ENCODE measurements around the gene PLS1. TPM values are rescaled to one million over a fixed set of nuclear protein-coding genes. Genes with fewer than 3 reads are reported as not detected.
"Not testable (repeated sequence)": the region's sequence is repeated elsewhere in the genome, so short reads cannot be mapped to it uniquely, and the experiment has no call there.

Gene PLS1
- total RNA-seq, 1 donor from 2014 or later, result 0.60 TPM

GRCh38 chr3:142693136-142693853, 97.1 kb downstream of the PLS1 start:
- no peak for DNase-seq (ENCODE audit: low read depth in 2 of 2)

GRCh38 chr3:142694225-142694624, 98.0 kb downstream of the PLS1 start:
- no peak for DNase-seq (ENCODE audit: low read depth in 2 of 2)

GRCh38 chr3:142705198-142705597, 109.0 kb downstream of the PLS1 start:
- DNase-seq (ENCODE audit: low read depth in 2 of 2), result no peak

GRCh38 chr3:142706321-142707127, 110.3 kb downstream of the PLS1 start:
- no peak for DNase-seq (ENCODE audit: low read depth in 2 of 2)

- no peak for DNase-seq (ENCODE audit: low read depth in 2 of 2)
Measured at GRCh38 chr3:142709207-142709606, 113.0 kb downstream of the PLS1 start.

- DNase-seq (ENCODE audit: low read depth in 2 of 2), result not testable (repeated sequence)
Measured at GRCh38 chr3:142714882-142715281, 118.7 kb downstream of the PLS1 start.

GRCh38 chr3:142716102-142716501, 119.9 kb downstream of the PLS1 start:
- DNase-seq (ENCODE audit: low read depth in 2 of 2), result no peak

GRCh38 chr3:142723665-142723967, 127.4 kb downstream of the PLS1 start:
- no peak for DNase-seq (ENCODE audit: low read depth in 2 of 2)

GRCh38 chr3:142723968-142724681, 127.9 kb downstream of the PLS1 start, which contains the start of gene TRPC1:
TSS of gene TRPC1 (plus strand) at chr3:142724034. CDS start at chr3:142724560, 526 bp downstream.
- peak; percentile 84 to 86 for DNase-seq (ENCODE audit: low read depth in 2 of 2)

GRCh38 chr3:142724682-142725356, 128.6 kb downstream of the PLS1 start:
- DNase-seq (ENCODE audit: low read depth in 2 of 2), result peak; percentile 19 to 38

GRCh38 chr3:142725357-142725739, 129.2 kb downstream of the PLS1 start:
- no peak for DNase-seq (ENCODE audit: low read depth in 2 of 2)

- no peak for DNase-seq (ENCODE audit: low read depth in 2 of 2)
Measured at GRCh38 chr3:142726017-142726416, 129.8 kb downstream of the PLS1 start.

GRCh38 chr3:142732066-142732465, 135.9 kb downstream of the PLS1 start:
- no peak for DNase-seq (ENCODE audit: low read depth in 2 of 2)

GRCh38 chr3:142734834-142735233, 138.6 kb downstream of the PLS1 start:
- DNase-seq (ENCODE audit: low read depth in 2 of 2), result no peak

GRCh38 chr3:142735462-142735861, 139.3 kb downstream of the PLS1 start:
- no peak for DNase-seq (ENCODE audit: low read depth in 2 of 2)

- DNase-seq (ENCODE audit: low read depth in 2 of 2), result no peak
Measured at GRCh38 chr3:142738396-142738795, 142.2 kb downstream of the PLS1 start.

- DNase-seq (ENCODE audit: low read depth in 2 of 2), result no peak
Measured at GRCh38 chr3:142746646-142747045, 150.5 kb downstream of the PLS1 start.

- not testable (repeated sequence) for DNase-seq (ENCODE audit: low read depth in 2 of 2)
Measured at GRCh38 chr3:142750531-142750930, 154.3 kb downstream of the PLS1 start.

GRCh38 chr3:142752605-142753004, 156.4 kb downstream of the PLS1 start:
- not testable (repeated sequence) for DNase-seq (ENCODE audit: low read depth in 2 of 2)

GRCh38 chr3:142754494-142754893, 158.3 kb downstream of the PLS1 start:
- DNase-seq (ENCODE audit: low read depth in 2 of 2), result no peak
